AG04449 (cell line): ENCODE data around the gene RCCD1.
"Not testable (repeated sequence)": the region's sequence is repeated elsewhere in the genome, so short reads cannot be mapped to it uniquely, and the experiment has no call there.

Experiments
- CTCF ChIA-PET: fragments of 350-600 bp; formaldehyde crosslinking; extraction: SDS; loops from one replicate; lab custom pipeline; 2021; ENCODE audit warnings: antibody characterized with exemption; lab: Yijun Ruan, JAX
- POLR2A ChIA-PET: fragments of 400-600, 350-600 bp; formaldehyde crosslinking; extraction: SDS; loops from one replicate; lab custom pipeline; 2020; ENCODE audit warnings: antibody characterized with exemption, inconsistent platforms; lab: Yijun Ruan, JAX
- DNase-seq: peaks from one replicate; pipeline ENCODE4 v3.0.0-alpha.2; 2010; ENCODE audit warnings: low read depth, low spot score
- H3K4me3 ChIP-seq: 2 replicates; pipeline ENCODE4 v1.5.1; 2011; ENCODE audit warnings: low read depth, mild to moderate bottlenecking, control low read depth, low read length
- CTCF ChIP-seq: IDR thresholded peaks from one replicate; pipeline ENCODE4 v1.5.1; 2011; ENCODE audit warnings: mild to moderate bottlenecking, moderate library complexity, low read length, control low read depth, inconsistent platforms; ENCODE audit not compliant: insufficient read depth; ENCODE audit errors: missing control alignments

RCCD1 gene

DNA sequence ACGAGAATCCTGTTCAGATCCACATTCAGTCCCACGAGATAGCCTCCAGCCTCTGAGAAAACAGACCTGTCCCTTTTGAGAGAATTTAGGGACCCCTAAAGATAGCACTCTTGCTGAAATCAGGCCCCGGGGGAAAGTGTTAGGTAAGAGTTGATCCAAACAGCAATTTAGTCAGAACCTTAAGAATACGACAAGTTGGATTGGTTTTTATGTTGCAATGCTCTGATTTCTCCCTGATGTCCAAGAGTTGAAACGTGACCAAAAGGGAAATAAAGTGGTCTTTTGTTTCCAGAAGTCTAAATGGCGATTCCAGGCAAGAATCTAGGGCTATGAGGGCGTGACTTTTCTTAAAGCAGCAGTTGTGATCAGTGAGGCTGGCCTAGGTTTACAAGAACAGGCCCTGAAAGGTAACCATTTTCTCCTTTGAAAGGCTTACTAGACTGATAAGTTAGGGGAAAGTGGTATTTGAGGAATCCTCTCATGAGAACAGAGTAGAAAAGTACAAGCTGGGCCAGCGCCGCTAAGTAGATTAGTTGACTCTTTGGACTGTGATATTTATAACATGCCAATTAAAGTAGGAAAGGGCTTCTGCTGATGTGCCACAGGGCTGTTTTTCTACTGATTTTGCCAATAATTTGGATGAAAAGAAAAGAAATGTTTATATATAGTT is 46.7 kb upstream of the RCCD1 start:
- no peak for TF ChIP-seq CTCF
- DNase-seq, result no peak
- no peak overlapping the region for H3K4me3 ChIP-seq
- CTCF ChIA-PET, result interaction anchor here (14.0 kb wide), 1 partner anchor 25 kb away, joined by 186 read pairs; the partner anchor contains the start of genes HDDC3 and UNC45A
- POLR2A ChIA-PET, result no interaction called here

DNA sequence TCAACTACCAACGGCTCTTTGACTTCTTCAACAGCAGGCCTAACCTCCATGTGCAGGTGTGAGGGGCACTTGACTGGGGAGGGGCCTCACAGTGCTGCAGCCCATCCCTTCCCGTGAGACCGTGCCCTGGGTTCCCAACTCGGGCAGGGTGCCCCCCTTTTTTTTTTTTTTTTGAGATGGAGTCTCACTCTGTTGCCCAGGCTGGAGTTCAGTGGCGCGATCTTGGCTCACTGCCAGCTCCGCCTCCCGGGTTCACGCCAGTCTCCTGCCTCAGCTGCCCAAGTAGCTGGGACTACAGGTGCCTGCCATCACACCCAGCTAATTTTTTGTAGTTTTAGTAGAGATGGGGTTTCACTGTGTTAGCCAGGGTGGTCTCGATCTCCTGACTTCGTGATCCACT is 45.2 kb upstream of the RCCD1 start:
- CTCF ChIA-PET, result interaction anchor here (14.0 kb wide), 1 partner anchor 24 kb away, joined by 186 read pairs; the partner anchor contains the start of genes HDDC3 and UNC45A
- POLR2A ChIA-PET, DNase-seq, H3K4me3 ChIP-seq: not testable (repeated sequence)

DNA sequence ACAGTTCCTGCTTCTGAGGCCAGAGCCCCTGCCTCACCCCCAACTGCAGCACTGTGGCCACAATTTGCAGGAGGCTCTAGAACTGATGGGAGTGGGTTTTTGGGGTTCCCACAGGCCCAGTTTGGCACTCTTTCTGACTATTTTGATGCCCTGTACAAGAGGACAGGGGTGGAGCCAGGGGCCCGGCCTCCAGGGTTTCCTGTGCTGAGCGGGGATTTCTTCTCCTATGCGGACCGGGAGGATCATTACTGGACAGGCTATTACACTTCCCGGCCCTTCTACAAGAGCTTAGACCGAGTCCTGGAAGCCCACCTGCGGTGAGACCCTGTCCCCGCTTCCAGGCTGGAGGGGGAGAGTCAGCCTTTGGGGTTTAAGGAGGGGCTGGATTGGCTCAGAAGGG is 44.7 kb upstream of the RCCD1 start:
- TF ChIP-seq CTCF, result no peak
- no peak for DNase-seq
- CTCF ChIA-PET, result interaction anchor here (1.0 to 14.0 kb wide), 2 partner anchors 8 to 23 kb away, joined by 6 to 186 read pairs; partner anchors contain the start of genes HDDC3 and UNC45A
- H3K4me3 ChIP-seq, result no peak overlapping the region
- POLR2A ChIA-PET, result no interaction called here

DNA sequence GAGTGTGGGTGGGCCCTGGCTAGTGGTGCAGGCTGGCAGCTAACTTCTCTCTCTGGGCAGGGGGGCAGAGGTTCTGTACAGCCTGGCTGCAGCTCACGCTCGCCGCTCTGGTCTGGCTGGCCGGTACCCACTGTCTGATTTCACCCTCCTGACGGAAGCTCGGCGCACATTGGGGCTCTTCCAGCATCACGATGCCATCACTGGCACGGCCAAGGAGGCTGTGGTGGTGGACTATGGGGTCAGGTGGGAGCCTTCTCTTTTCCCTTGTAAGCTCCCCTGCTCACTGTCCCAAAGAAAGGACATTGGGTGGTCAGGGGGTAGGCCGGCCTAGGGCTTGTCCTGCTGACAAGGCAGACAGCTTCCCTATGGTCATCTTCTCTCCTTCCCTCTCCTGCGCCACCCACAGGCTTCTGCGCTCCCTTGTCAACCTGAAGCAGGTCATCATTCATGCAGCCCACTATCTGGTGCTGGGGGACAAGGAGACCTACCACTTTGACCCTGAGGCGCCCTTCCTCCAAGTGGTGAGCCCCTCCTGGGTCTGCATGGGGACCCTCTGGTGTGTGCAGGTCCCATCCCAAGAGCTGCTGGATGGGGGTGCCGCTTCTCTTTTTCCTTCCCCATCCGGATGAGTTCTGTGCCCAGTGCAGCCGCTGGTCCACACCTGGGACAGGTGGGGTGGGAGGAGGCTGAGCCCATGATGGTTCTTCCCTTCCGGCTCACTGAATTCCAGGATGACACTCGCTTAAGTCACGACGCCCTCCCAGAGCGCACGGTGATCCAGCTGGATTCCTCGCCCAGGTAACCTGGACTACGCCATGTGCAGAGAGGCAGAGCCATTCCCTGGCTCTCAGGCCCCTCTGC is 44.0 kb upstream of the RCCD1 start:
- ChIA-PET POLR2A (no interaction called here), CTCF (interaction anchor here (1.0 to 14.0 kb wide), 3 partner anchors 9 to 40 kb away, joined by 3 to 186 read pairs (median 6); partner anchors contain the start of genes HDDC3 and UNC45A)
- TF ChIP-seq CTCF, result no peak
- H3K4me3 ChIP-seq, result no peak overlapping the region
- no peak for DNase-seq

DNA sequence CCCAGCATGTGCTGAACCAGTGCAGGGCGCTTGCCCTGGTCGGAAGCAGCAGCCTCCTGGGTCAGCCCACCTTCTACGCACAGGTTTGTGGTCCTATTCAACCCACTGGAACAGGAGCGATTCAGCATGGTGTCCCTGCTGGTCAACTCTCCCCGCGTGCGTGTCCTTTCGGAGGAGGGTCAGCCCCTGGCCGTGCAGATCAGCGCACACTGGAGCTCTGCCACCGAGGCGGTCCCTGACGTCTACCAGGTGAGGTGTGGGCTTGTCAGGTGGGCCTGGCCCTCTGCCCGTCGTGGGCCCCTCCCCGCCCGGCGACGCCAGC is 43.4 kb upstream of the RCCD1 start:
- DNase-seq, result no peak
- no peak overlapping the region for H3K4me3 ChIP-seq
- POLR2A ChIA-PET, result no interaction called here
- CTCF ChIA-PET, result interaction anchor here (1.2 to 14.0 kb wide), 2 partner anchors 22 to 41 kb away, joined by 3 to 186 read pairs; partner anchors contain the start of genes HDDC3 and UNC45A
- no peak for TF ChIP-seq CTCF

- no peak overlapping the region for H3K4me3 ChIP-seq
- TF ChIP-seq CTCF, result no peak
- no peak for DNase-seq
- ChIA-PET CTCF (interaction anchor here (1.2 to 14.1 kb wide), 3 partner anchors 20 to 42 kb away, joined by 3 to 186 read pairs (median 180); partner anchors contain the start of genes HDDC3 and UNC45A), POLR2A (no interaction called here)
These were observed 42.5 kb upstream of the RCCD1 start for GRCh38 chr15:90911906-90912769.
